SK-N-MC (cell line): ENCODE measurements around the gene ZFP92.

ENCODE experiments used
- DNase-seq: peaks from one replicate; pipeline ENCODE4 v3.0.0-alpha.2; 2011; ENCODE audit warnings: low read depth, low spot score
- H3K27ac ChIP-seq: fragments of 200-600 bp; sonication (generic); 2 replicates; pipeline ENCODE4 v1.5.1; 2016; ENCODE audit warnings: mixed run types
- H3K36me3 ChIP-seq: fragments of 200-600 bp; sonication (generic); 2 replicates; pipeline ENCODE4 v1.6.1; 2017; ENCODE audit warnings: antibody characterized with exemption, low read length, mixed read lengths; ENCODE audit not compliant: insufficient read depth
- H3K4me3 ChIP-seq: fragments of 200-600 bp; sonication (generic); 2 replicates; pipeline ENCODE4 v1.5.1; 2016
- H3K9ac ChIP-seq: fragments of 200-600 bp; sonication (generic); 2 replicates; pipeline ENCODE4 v1.8.0; 2017; ENCODE audit warnings: mixed run types, mixed read lengths; ENCODE audit not compliant: insufficient read length
- H3K9me3 ChIP-seq: fragments of 200-600 bp; sonication (generic); 2 replicates; pipeline ENCODE4 v1.6.1; 2017; ENCODE audit warnings: low read depth, mild to moderate bottlenecking, antibody characterized with exemption, low read length, moderate library complexity, mixed read lengths
- EZH2 ChIP-seq: fragments of 200-600 bp; sonication (generic); IDR thresholded peaks from one replicate; pipeline ENCODE4 v1.6.1; 2017; ENCODE audit warnings: antibody characterized with exemption
- FOXP2 ChIP-seq: optimal IDR thresholded peaks from 2 replicates; pipeline ENCODE3; 2011; ENCODE audit warnings: mild to moderate bottlenecking, moderate library complexity; ENCODE audit not compliant: insufficient read depth; ENCODE audit errors: extremely low read length, control extremely low read depth
- POLR2AphosphoS5 ChIP-seq: IDR thresholded peaks from 2 replicates; pipeline ENCODE4 v1.6.1; 2012; ENCODE audit warnings: mild to moderate bottlenecking, low read depth, low read length, borderline replicate concordance

Gene ZFP92

GRCh38 chrX:153455571-153455970, 44.3 kb downstream of the ZFP92 start:
- H3K9me3 ChIP-seq: no peaks in the 10 kb centered on the region
- H3K4me3 ChIP-seq: no peak overlapping the region
- peaks cover 4% of the 10 kb centered on the region; the same call in 1 of the 2 replicates for H3K36me3 ChIP-seq
- TF ChIP-seq POLR2AphosphoS5 (no peak), FOXP2 (no peak), EZH2 (no peak)
- DNase-seq: no peak
- no peak overlapping the region for H3K9ac ChIP-seq
- H3K27ac ChIP-seq: no peak overlapping the region

GRCh38 chrX:153456161-153456560, 44.9 kb downstream of the ZFP92 start:
- Histone ChIP-seq H3K9me3 (no peaks in the 10 kb centered on the region), H3K9ac (no peak overlapping the region), H3K4me3 (no peak overlapping the region), H3K27ac (no peak overlapping the region), H3K36me3 (peaks cover 6% of the 10 kb centered on the region; the same call in 1 of the 2 replicates)
- no peak for DNase-seq
- TF ChIP-seq EZH2 (no peak), POLR2AphosphoS5 (no peak), FOXP2 (no peak)

GRCh38 chrX:153456704-153457103, 45.4 kb downstream of the ZFP92 start:
- Histone ChIP-seq H3K9ac (no peak overlapping the region), H3K9me3 (no peaks in the 10 kb centered on the region), H3K36me3 (peaks cover 6% of the 10 kb centered on the region; the same call in 1 of the 2 replicates), H3K4me3 (no peak overlapping the region), H3K27ac (no peak overlapping the region)
- no peak for DNase-seq
- no peak for TF ChIP-seq POLR2AphosphoS5
- no peak for TF ChIP-seq EZH2
- TF ChIP-seq FOXP2: no peak

GRCh38 chrX:153457136-153457825, 46.0 kb downstream of the ZFP92 start:
- no peak for TF ChIP-seq POLR2AphosphoS5
- TF ChIP-seq EZH2: no peak
- TF ChIP-seq FOXP2: no peak
- H3K27ac ChIP-seq: no peak overlapping the region
- H3K4me3 ChIP-seq: no peak overlapping the region
- H3K9ac ChIP-seq: no peak overlapping the region
- no peak for DNase-seq
- H3K36me3 ChIP-seq: peaks cover 6% of the 10 kb centered on the region; the same call in 1 of the 2 replicates
- H3K9me3 ChIP-seq: no peaks in the 10 kb centered on the region

- Histone ChIP-seq H3K27ac (no peak overlapping the region), H3K36me3 (peaks cover 6% of the 10 kb centered on the region; the same call in 1 of the 2 replicates), H3K9ac (no peak overlapping the region), H3K4me3 (no peak overlapping the region), H3K9me3 (no peaks in the 10 kb centered on the region)
- TF ChIP-seq EZH2 (no peak), FOXP2 (no peak)
- no peak for DNase-seq
These were observed 46.7 kb downstream of the ZFP92 start for GRCh38 chrX:153457827-153458466.

- H3K9me3 ChIP-seq: no peaks in the 10 kb centered on the region
- peaks cover 6% of the 10 kb centered on the region; the same call in 1 of the 2 replicates for H3K36me3 ChIP-seq
- DNase-seq: no peak
- no peak overlapping the region for H3K4me3 ChIP-seq
- no peak for TF ChIP-seq EZH2
- no peak for TF ChIP-seq POLR2AphosphoS5
- TF ChIP-seq FOXP2: no peak
- H3K27ac ChIP-seq: no peak overlapping the region
- no peak overlapping the region for H3K9ac ChIP-seq
These were observed 47.2 kb downstream of the ZFP92 start for GRCh38 chrX:153458476-153458875.

GRCh38 chrX:153459986-153460385, 48.7 kb downstream of the ZFP92 start:
- Histone ChIP-seq H3K9me3 (no peaks in the 10 kb centered on the region), H3K27ac (no peak overlapping the region), H3K9ac (no peak overlapping the region), H3K36me3 (peaks cover 6% of the 10 kb centered on the region; the same call in 1 of the 2 replicates), H3K4me3 (no peak overlapping the region)
- DNase-seq: no peak
- TF ChIP-seq POLR2AphosphoS5 (no peak), FOXP2 (no peak)

- no peak for TF ChIP-seq EZH2
- TF ChIP-seq FOXP2: no peak
- TF ChIP-seq POLR2AphosphoS5: no peak
- no peak overlapping the region for H3K27ac ChIP-seq
- DNase-seq: no peak
- no peak overlapping the region for H3K9ac ChIP-seq
- no peak overlapping the region for H3K4me3 ChIP-seq
- H3K36me3 ChIP-seq: peaks cover 4% of the 10 kb centered on the region; the same call in 1 of the 2 replicates
- H3K9me3 ChIP-seq: no peaks in the 10 kb centered on the region
These were observed 49.6 kb downstream of the ZFP92 start for GRCh38 chrX:153460826-153461225.
